Suprapubic skin (tissue), 4 donors: Measurements from ENCODE around the gene CRYBA1. TPM values are rescaled to one million over a fixed set of nuclear protein-coding genes. Genes with fewer than 3 reads are reported as not detected.

Experiments used
- DNase-seq, 2 donors: peaks; one replicate each; pipeline ENCODE4 v3.0.0-alpha.2; 2019; ENCODE audit warnings: low spot score in 2 of 2
- H3K27ac ChIP-seq: fragments of 200-600 bp; sonication (generic); one replicate; pipeline ENCODE4 v1.5.1; 2019
- H3K27me3 ChIP-seq: fragments of 200-600 bp; sonication (generic); one replicate; pipeline ENCODE4 v1.5.1; 2019
- H3K36me3 ChIP-seq: fragments of 200-600 bp; sonication (generic); one replicate; pipeline ENCODE4 v1.5.1; 2019
- H3K4me1 ChIP-seq: fragments of 200-600 bp; sonication (generic); one replicate; pipeline ENCODE4 v1.5.1; 2019
- H3K4me3 ChIP-seq: fragments of 200-600 bp; sonication (generic); one replicate; pipeline ENCODE4 v1.5.1; 2019; ENCODE audit warnings: mild to moderate bottlenecking
- H3K9me3 ChIP-seq: fragments of 200-600 bp; sonication (generic); one replicate; pipeline ENCODE4 v1.5.1; 2019
- EP300 ChIP-seq: sonication (generic); formaldehyde crosslinking; IDR thresholded peaks from one replicate; pipeline ENCODE4 v1.6.1; 2017; ENCODE audit warnings: antibody characterized with exemption
- POLR2A ChIP-seq, 2 donors: fragments of 450-650 bp; IDR thresholded peaks; one replicate each; pipeline ENCODE4 v1.6.1; 2017; ENCODE audit warnings: antibody characterized with exemption in 2 of 2, mild to moderate bottlenecking in 2 of 2, moderate library complexity in 2 of 2
- POLR2AphosphoS5 ChIP-seq, 3 donors: sonication (generic); formaldehyde crosslinking; IDR thresholded peaks; one replicate each; pipeline ENCODE4 v1.6.1; 2017; ENCODE audit warnings: antibody characterized with exemption in 3 of 3
- WGBS: methylation state at CpG from one replicate; pipeline ENCODE4 v1.1.5; 2018; 5-methylcytosine and 5-hydroxymethylcytosine counted together
- total RNA-seq, 4 donors: library from RNA; depleted of rRNA; stranded (reverse); fragments of >200 nt; gene quantifications; one replicate each; pipeline ENCODE4 v1.1.0, GENCODE V29; 2016
- TF ChIP-seq, protein P1 (sequence below), 2 donors: fragments of 200-600 bp in 1 of 2; fragments of 450-650 bp in 1 of 2; sonication (generic) in 1 of 2; IDR thresholded peaks; one replicate each; pipeline ENCODE4 v1.5.1; 2016 to 2019; ENCODE audit warnings: antibody characterized with exemption in 2 of 2, mild to moderate bottlenecking in 1 of 2, moderate library complexity in 1 of 2

The CRYBA1 gene
- total RNA-seq, 4 donors from 2014 or later, result not detected

DNA sequence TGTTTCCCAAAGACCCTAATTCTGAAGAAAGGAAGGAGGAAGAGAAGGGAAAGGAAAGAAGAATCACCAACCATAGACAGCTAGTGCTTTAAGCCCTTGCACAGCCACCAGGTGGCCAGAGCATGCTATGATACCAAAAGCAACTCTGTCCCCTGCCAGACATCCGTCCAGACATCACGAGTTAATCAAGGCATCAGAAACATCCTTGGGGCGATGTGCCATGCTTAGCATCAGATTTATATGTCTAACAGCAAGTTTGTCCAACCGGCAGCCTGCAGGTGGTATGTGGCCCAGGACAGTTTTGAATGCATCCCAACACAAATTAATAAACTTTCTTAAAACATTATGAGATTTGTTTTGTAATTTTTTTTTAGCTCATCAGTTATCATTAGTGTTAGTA, 2.9 kb upstream of the CRYBA1 start:
- H3K27me3 ChIP-seq, result no peaks in the 10 kb centered on the region
- no peaks in the 10 kb centered on the region for H3K9me3 ChIP-seq
- DNase-seq, result no peak
- no peak overlapping the region for H3K4me3 ChIP-seq
- WGBS, result 52% methylated on average over 4 of the region's 4 CpGs
- no peaks in the 10 kb centered on the region for H3K36me3 ChIP-seq
- TF ChIP-seq POLR2AphosphoS5 (IDR thresholded peaks at IDR 0.05), result no peak
- TF ChIP-seq, protein P1, sequence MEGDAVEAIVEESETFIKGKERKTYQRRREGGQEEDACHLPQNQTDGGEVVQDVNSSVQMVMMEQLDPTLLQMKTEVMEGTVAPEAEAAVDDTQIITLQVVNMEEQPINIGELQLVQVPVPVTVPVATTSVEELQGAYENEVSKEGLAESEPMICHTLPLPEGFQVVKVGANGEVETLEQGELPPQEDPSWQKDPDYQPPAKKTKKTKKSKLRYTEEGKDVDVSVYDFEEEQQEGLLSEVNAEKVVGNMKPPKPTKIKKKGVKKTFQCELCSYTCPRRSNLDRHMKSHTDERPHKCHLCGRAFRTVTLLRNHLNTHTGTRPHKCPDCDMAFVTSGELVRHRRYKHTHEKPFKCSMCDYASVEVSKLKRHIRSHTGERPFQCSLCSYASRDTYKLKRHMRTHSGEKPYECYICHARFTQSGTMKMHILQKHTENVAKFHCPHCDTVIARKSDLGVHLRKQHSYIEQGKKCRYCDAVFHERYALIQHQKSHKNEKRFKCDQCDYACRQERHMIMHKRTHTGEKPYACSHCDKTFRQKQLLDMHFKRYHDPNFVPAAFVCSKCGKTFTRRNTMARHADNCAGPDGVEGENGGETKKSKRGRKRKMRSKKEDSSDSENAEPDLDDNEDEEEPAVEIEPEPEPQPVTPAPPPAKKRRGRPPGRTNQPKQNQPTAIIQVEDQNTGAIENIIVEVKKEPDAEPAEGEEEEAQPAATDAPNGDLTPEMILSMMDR (IDR thresholded peaks at IDR 0.05), result no peak
- no peak for TF ChIP-seq EP300
- no peak for TF ChIP-seq POLR2A (IDR thresholded peaks at IDR 0.05)
- H3K27ac ChIP-seq, result no peak overlapping the region
- peaks cover 15% of the 10 kb centered on the region for H3K4me1 ChIP-seq

DNA sequence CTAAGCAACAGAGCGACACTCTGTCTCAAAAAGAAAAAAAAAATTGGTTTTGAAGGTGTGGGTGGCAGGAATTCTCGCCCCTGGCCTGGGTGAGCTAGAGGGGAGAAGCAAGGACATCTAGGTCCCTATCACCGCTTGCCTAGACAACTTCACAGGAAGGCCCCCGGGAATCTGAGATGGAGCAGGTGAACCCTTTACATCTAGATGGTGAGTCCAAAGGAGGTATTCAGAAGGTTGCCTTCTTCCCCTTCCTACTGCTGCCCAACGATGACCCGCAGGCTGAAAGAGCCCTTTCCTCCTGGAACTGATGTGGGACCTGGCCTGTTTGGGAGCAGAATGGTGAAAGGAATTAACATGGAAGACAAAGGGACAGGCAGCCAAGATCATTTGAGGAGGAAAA, 1.3 kb upstream of the CRYBA1 start:
- Histone ChIP-seq H3K27me3 (no peaks in the 10 kb centered on the region), H3K27ac (no peak overlapping the region), H3K4me1 (peaks cover 12% of the 10 kb centered on the region), H3K9me3 (no peaks in the 10 kb centered on the region), H3K4me3 (no peak overlapping the region), H3K36me3 (no peaks in the 10 kb centered on the region)
- TF ChIP-seq EP300 (no peak), POLR2A (IDR thresholded peaks at IDR 0.05) (no peak), POLR2AphosphoS5 (IDR thresholded peaks at IDR 0.05) (no peak)
- TF ChIP-seq, protein P1 (IDR thresholded peaks at IDR 0.05), result no peak
- 85% methylated on average over 6 of the region's 6 CpGs for WGBS
- DNase-seq, result no peak

DNA sequence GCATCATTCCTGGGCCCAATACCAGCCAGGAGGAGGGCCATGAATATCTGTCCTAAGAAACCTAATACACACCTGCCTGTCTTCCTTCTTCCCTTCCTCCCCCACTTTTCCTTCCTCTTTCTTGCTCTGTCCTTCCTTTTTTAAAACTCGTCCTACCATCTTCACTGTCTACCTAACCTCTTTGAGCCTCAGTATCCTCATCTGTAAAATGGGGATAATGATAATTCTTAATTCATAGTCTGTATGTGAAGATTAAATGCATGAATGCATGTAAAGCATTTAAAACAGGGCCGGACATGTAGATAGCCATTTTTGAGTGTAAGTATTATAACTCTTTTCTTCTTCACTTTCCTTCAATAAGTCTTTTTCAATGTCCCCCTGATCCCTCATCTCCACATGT, 560 bp downstream of the CRYBA1 start:
- no peaks in the 10 kb centered on the region for H3K9me3 ChIP-seq
- 85% methylated on average over 2 of the region's 2 CpGs for WGBS
- peaks cover 5% of the 10 kb centered on the region for H3K4me1 ChIP-seq
- H3K4me3 ChIP-seq, result no peak overlapping the region
- TF ChIP-seq POLR2A (IDR thresholded peaks at IDR 0.05) (no peak), EP300 (no peak), POLR2AphosphoS5 (IDR thresholded peaks at IDR 0.05) (no peak)
- TF ChIP-seq, protein P1 (IDR thresholded peaks at IDR 0.05), result no peak
- no peak overlapping the region for H3K27ac ChIP-seq
- H3K36me3 ChIP-seq, result no peaks in the 10 kb centered on the region
- DNase-seq, result no peak
- H3K27me3 ChIP-seq, result no peaks in the 10 kb centered on the region

DNA sequence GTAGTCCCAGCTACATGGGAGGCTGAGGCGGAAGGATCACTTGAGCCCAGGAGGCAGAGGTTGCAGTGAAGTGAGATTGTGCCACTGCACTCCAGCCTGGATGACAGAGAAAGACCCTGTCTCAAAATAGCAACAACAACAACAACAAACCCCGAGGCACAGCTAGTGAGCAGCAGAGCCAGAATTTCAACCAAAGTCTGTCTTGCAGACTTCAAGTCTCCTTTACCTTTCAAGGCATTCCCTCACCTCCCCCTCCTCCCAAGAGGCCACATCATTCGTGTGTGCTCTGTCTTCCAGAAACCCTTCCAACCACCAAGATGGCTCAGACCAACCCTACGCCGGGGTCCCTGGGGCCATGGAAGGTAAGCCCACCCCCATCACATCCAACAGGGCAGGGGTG, 2.2 kb downstream of the CRYBA1 start:
- Histone ChIP-seq H3K27ac (no peak overlapping the region), H3K4me3 (no peak overlapping the region), H3K4me1 (peaks cover 13% of the 10 kb centered on the region), H3K27me3 (no peaks in the 10 kb centered on the region), H3K9me3 (no peaks in the 10 kb centered on the region), H3K36me3 (no peaks in the 10 kb centered on the region)
- TF ChIP-seq, protein P1 (IDR thresholded peaks at IDR 0.05), result no peak
- TF ChIP-seq EP300 (no peak), POLR2AphosphoS5 (IDR thresholded peaks at IDR 0.05) (no peak), POLR2A (IDR thresholded peaks at IDR 0.05) (no peak)
- no peak for DNase-seq
- WGBS, result 82% methylated on average over 5 of the region's 5 CpGs

DNA sequence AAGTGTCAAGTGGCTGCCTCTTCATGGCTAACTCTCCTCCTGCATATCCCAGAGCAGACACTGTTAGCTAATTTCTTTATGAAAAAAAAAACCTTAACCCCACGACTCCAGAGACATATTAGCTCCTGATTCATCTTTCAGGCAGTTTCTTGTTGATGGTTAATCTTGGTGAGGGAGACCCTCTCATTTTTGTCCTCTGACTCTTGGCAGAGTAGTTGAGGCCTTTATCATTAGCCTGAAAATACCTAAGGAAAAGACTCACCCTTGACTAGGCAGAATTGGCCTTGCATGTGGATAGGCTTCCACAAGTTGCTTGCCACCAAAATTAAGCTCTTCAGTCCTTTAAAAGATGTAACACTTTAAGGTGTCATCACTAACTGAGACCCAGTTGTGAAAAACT, 4.0 kb downstream of the CRYBA1 start:
- Histone ChIP-seq H3K9me3 (no peaks in the 10 kb centered on the region), H3K4me1 (peaks cover 26% of the 10 kb centered on the region), H3K36me3 (peaks cover 8% of the 10 kb centered on the region), H3K27me3 (no peaks in the 10 kb centered on the region), H3K4me3 (no peak overlapping the region), H3K27ac (no peak overlapping the region)
- WGBS, result 88% methylated on average over 1 of the region's 1 CpG
- no peak for DNase-seq
- TF ChIP-seq POLR2A (IDR thresholded peaks at IDR 0.05) (no peak), POLR2AphosphoS5 (IDR thresholded peaks at IDR 0.05) (no peak), EP300 (no peak)
- TF ChIP-seq, protein P1 (IDR thresholded peaks at IDR 0.05), result no peak
